Pons (tissue), 1 donor: ENCODE data around the gene EP400.

Experiments
- DNase-seq: peaks from one replicate; pipeline ENCODE4 v3.0.0-alpha.2; 2016; ENCODE audit warnings: low spot score

Gene EP400

GRCh38 chr12:132021031-132021871, 71.5 kb downstream of the EP400 start:
- no peak for DNase-seq

GRCh38 chr12:132021965-132022364, 72.2 kb downstream of the EP400 start:
- DNase-seq: no peak

- DNase-seq: peak; percentile 3
These were observed 73.9 kb downstream of the EP400 start for GRCh38 chr12:132023658-132024057.

- DNase-seq: no peak
These were observed 75.0 kb downstream of the EP400 start for GRCh38 chr12:132024758-132025157.

- DNase-seq: no peak
These were observed 75.8 kb downstream of the EP400 start for GRCh38 chr12:132025526-132025925.

- no peak for DNase-seq
These were observed 76.5 kb downstream of the EP400 start for GRCh38 chr12:132026061-132026795.

GRCh38 chr12:132026796-132027500, 77.2 kb downstream of the EP400 start:
- no peak for DNase-seq

- no peak for DNase-seq
These were observed 77.9 kb downstream of the EP400 start for GRCh38 chr12:132027636-132028035.

- no peak for DNase-seq
These were observed 78.4 kb downstream of the EP400 start for GRCh38 chr12:132028111-132028510.

- no peak for DNase-seq
These were observed 80.0 kb downstream of the EP400 start for GRCh38 chr12:132029503-132030300.

- DNase-seq: peak; percentile 92
These were observed 80.8 kb downstream of the EP400 start for GRCh38 chr12:132030367-132031038.

- no peak for DNase-seq
These were observed 83.9 kb downstream of the EP400 start for GRCh38 chr12:132033627-132034026.

GRCh38 chr12:132036063-132036683, 86.4 kb downstream of the EP400 start:
- DNase-seq: no peak

- DNase-seq: no peak
These were observed 91.3 kb downstream of the EP400 start for GRCh38 chr12:132040906-132041606.

- no peak for DNase-seq
These were observed 93.5 kb downstream of the EP400 start for GRCh38 chr12:132043216-132043615.

GRCh38 chr12:132043770-132044467, 94.2 kb downstream of the EP400 start:
- no peak for DNase-seq

- no peak for DNase-seq
These were observed 95.1 kb downstream of the EP400 start for GRCh38 chr12:132044661-132045412.

GRCh38 chr12:132045751-132046150, 96.0 kb downstream of the EP400 start:
- no peak for DNase-seq

- DNase-seq: no peak
These were observed 96.8 kb downstream of the EP400 start for GRCh38 chr12:132046561-132046960.
